ENCODE results near the gene ACTMAP. TPM values are rescaled to one million over a fixed set of nuclear protein-coding genes. Genes with fewer than 3 reads are reported as not detected.
"Not testable (repeated sequence)": the region's sequence is repeated elsewhere in the genome, so short reads cannot be mapped to it uniquely, and the experiment has no call there.

The ACTMAP gene
- total RNA-seq: 6.7 TPM
- long read RNA-seq, partial matches to known transcripts: 1 of 3 reads
- long read RNA-seq, other reads (novel, unspliced or antisense): 2 of 3 reads

- ATAC-seq: peak; percentile 96
- intact Hi-C loops (cut with micrococcal nuclease): no loop called here
- DNase-seq: peak; percentile 99
Measured at GRCh38 chr19:40750058-40750873, at the start of gene ACTMAP. Gene ACTMAP, minus strand, starts transcription at chr19:40750477. Its CDS starts 674 bp downstream, at chr19:40749803.

- intact Hi-C loops (cut with micrococcal nuclease): no loop called here
- peak; percentile 12 for ATAC-seq
- peak; percentile 80 for DNase-seq
Measured at GRCh38 chr19:40799558-40800338, 49.5 kb upstream of the ACTMAP start.

GRCh38 chr19:40798683-40799557, 48.6 kb upstream of the ACTMAP start, which contains the start of gene EGLN2:
Gene EGLN2, plus strand, starts transcription at chr19:40799191. Its CDS starts 1,382 bp downstream, at chr19:40800573.
- peak; percentile 84 for ATAC-seq
- intact Hi-C loops (cut with micrococcal nuclease): no loop called here
- DNase-seq: peak; percentile 100

GRCh38 chr19:40797963-40798682, 47.8 kb upstream of the ACTMAP start:
- intact Hi-C loops (cut with micrococcal nuclease): no loop called here
- DNase-seq: peak; percentile 79
- peak; percentile 46 for ATAC-seq

- DNase-seq: no peak
- intact Hi-C loops (cut with micrococcal nuclease): no loop called here
- no peak for ATAC-seq
Measured at GRCh38 chr19:40797166-40797962, 47.1 kb upstream of the ACTMAP start.

GRCh38 chr19:40791996-40792395, 41.7 kb upstream of the ACTMAP start:
- intact Hi-C loops (cut with micrococcal nuclease): no loop called here
- ATAC-seq (no peak), DNase-seq (no peak)

- no peak for ATAC-seq
- intact Hi-C loops (cut with micrococcal nuclease): no loop called here
Measured at GRCh38 chr19:40791349-40791748, 41.1 kb upstream of the ACTMAP start.

DNA sequence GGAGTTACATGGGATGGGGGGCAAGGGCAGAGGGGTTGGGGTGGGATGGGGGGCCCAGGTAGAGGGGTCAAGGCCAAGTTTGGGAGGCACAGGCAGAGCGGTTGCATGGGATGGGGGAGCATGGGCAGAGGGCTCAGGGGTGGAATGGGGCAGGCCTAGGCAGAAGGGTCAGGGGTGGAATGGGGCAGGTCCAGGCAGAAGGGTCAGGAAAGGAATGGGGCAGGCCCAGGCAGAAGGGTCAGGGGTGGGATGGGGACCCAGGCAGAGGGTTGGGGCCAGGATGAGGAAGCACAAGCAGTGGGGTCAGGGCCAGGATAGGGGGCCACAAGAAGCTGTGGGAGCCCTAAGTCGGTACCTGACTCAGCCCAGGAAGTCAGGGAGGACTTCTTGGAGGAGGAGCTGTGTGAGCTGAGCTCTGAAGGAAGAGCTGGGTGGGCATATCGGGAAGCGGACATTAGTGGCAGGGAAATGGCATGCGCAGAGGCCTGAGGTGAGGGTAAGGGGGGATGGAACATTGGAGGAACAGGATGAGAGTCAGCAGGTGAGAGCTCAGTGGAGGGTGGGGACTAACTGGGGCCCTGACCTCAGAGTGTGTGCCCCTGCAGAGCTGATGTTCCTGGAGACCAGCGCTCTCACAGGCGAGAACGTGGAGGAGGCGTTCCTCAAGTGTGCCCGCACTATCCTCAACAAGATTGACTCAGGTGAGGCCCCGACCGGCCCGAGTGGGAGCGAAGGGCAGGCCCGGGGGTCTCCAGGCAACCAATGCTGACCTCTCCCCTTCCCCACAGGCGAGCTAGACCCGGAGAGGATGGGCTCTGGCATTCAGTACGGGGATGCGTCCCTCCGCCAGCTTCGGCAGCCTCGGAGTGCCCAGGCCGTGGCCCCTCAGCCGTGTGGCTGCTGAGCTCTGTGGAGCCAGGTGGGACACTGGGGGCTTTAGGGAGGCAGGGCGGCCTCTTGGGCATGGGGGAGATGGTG, 36.1 kb upstream of the ACTMAP start:
- intact Hi-C loops (cut with micrococcal nuclease): no loop called here
- no peak for ATAC-seq
- no peak for DNase-seq

More at GRCh38 chr19:40791349-40791748, 41.1 kb upstream of the ACTMAP start:
- DNase-seq: no peak

GRCh38 chr19:40785526-40785925, 35.2 kb upstream of the ACTMAP start:
- intact Hi-C loops (cut with micrococcal nuclease): no loop called here
- DNase-seq (no peak), ATAC-seq (no peak)

DNA sequence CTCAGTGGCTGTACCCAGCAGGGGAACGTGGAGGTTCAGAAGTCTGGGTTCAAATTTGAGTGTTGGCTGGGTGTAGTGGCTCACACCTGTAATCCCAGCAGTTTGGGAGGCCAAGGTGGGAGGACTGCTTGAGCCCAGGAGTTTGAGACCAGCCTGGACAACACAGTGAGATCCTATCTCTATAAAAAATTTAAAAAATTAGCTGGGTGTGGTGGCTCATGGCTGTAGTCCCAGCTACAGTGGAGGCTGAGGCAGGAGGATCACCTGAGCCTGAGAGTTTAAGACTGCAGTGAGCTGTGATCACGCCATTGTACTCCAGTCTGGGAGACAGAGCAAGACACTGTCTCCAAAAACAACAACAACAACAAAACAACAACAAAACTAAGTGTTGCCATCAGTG, 33.9 kb upstream of the ACTMAP start:
- DNase-seq; ATAC-seq; intact Hi-C loops (cut with micrococcal nuclease): not testable (repeated sequence)

- DNase-seq (no peak), ATAC-seq (no peak)
- intact Hi-C loops (cut with micrococcal nuclease): no loop called here
Measured at GRCh38 chr19:40783711-40784110, 33.4 kb upstream of the ACTMAP start.

- intact Hi-C loops (cut with micrococcal nuclease): no loop called here
- DNase-seq: no peak
- ATAC-seq: no peak
Measured at GRCh38 chr19:40781140-40781539, 30.9 kb upstream of the ACTMAP start.

DNA sequence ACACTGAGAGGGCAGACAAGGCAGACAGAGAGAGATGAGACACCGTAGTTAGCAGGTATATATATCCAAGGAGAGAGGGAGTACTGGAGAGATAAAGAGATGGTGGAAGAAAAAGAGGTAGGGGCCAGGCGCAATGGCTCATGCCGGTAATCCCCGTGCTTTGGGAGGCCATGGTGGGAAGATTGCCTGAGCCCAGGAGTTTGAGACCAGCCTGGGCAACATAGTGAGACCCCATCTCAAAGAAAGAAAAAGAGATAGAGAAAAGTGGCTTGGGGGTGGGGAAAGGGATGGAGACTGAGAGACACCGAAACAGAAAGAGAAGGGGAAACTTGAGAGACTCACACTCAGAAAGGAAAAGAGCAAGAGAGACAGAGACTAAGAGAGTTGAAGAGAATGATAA, 30.3 kb upstream of the ACTMAP start:
- intact Hi-C loops (cut with micrococcal nuclease): no loop called here
- DNase-seq (no peak), ATAC-seq (no peak)

DNA sequence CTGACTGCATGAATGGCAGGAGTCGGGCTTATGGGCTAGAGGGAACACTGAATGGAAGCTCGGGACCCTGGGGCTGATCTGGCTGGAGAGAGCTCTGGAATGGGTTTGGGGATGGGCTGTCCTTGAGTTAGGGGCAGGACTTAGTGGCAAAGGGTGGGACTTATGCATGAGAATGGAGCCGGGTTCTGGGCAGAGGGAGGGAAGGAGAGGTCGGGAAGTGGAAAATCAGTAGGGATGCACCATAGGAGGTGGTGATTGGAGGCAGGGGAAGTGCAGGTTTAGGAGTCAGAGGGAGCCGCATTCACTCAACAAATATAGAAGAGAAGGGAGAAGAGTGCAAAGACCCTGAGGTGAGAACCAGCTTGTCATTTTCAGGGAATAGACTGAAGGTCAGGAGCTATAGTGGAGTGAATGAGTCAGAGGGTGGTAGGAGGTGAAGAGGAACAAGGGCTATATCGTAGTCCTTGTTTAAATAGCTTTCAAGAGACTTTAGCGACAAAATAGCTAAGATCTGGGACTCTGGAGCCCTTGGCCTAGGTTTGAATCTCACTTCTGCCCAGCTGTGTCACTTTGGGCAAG, 28.5 kb upstream of the ACTMAP start:
- DNase-seq (no peak), ATAC-seq (no peak)
- intact Hi-C loops (cut with micrococcal nuclease): no loop called here

- intact Hi-C loops (cut with micrococcal nuclease): no loop called here
- peak; percentile 100 for DNase-seq
Measured at GRCh38 chr19:40777937-40778705, 27.8 kb upstream of the ACTMAP start, which contains the start of gene RAB4B. Gene RAB4B, plus strand, starts transcription at chr19:40778247. Its CDS starts 129 bp downstream, at chr19:40778376.

DNA sequence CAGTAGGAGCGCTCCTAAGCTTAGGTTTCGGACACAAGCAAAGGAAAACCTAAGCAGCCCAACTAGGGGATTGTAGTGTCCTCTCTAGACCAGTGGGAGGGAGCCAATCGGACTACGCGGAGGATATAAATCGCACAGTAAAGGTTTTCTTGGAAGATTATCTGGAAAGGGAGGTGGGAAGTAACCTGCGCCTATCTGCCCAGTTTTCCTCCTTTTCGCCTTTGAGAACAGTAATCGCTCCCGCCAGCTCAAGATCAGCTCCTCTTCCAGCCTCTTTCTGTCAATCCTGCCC, 27.3 kb upstream of the ACTMAP start:
- DNase-seq (no peak), ATAC-seq (no peak)
- intact Hi-C loops (cut with micrococcal nuclease): no loop called here

More at GRCh38 chr19:40777937-40778705, 27.8 kb upstream of the ACTMAP start, which contains the start of gene RAB4B:
- peak; percentile 96 for ATAC-seq

All from left ventricle myocardium superior (tissue), 1 donor.